Vagina (tissue), 2 donors: ENCODE data around the gene ABCA10.
"Not testable (repeated sequence)": the region's sequence is repeated elsewhere in the genome, so short reads cannot be mapped to it uniquely, and the experiment has no call there.

Source experiments
- CTCF ChIP-seq, 3 experiments: fragments of 450-650 bp in 2 of 3; fragments of 200-600 bp in 1 of 3; sonication (generic) in 1 of 3; IDR thresholded peaks; one replicate each; pipeline ENCODE4 v1.5.1; 2017 to 2019; ENCODE audit warnings: antibody characterized with exemption in 3 of 3, mild to moderate bottlenecking in 2 of 3, moderate library complexity in 2 of 3
- POLR2A ChIP-seq, 2 donors: fragments of 450-650 bp; IDR thresholded peaks; one replicate each; pipeline ENCODE4 v1.6.1; 2017; ENCODE audit warnings: antibody characterized with exemption in 2 of 2, mild to moderate bottlenecking in 2 of 2, moderate library complexity in 2 of 2
- POLR2AphosphoS5 ChIP-seq, 2 donors: sonication (generic); formaldehyde crosslinking; IDR thresholded peaks; one replicate each; pipeline ENCODE4 v1.9.0; 2017; ENCODE audit warnings: antibody characterized with exemption in 2 of 2, mild to moderate bottlenecking in 2 of 2, low read depth in 1 of 2; ENCODE audit not compliant: insufficient read depth in 1 of 2

- TF ChIP-seq CTCF (IDR thresholded peaks at IDR 0.05); POLR2A (IDR thresholded peaks at IDR 0.05); POLR2AphosphoS5 (IDR thresholded peaks at IDR 0.05; ENCODE audit: insufficient read depth in 1 of 2, low read depth in 1 of 2): not testable (repeated sequence)
Measured at GRCh38 chr17:69276279-69276678, 47.7 kb upstream of the ABCA10 start.
